K562 (cell line): ENCODE measurements around the gene PSMB4. TPM values are rescaled to one million over a fixed set of nuclear protein-coding genes. Genes with fewer than 3 reads are reported as not detected.

Source experiments
- ATAC-seq: fragments of 200-7000 bp; cut with Tn5 transposase; 3 replicates; pipeline ENCODE4 v1.9.1; 2020; ENCODE audit warnings: moderate library complexity
- BruUV-seq: library from RNA; stranded (reverse); fragments of 400-500 nt; replicated peaks from 2 replicates; lab custom pipeline; 2021; lab: Mats Ljungman, UMichigan
- CTCF ChIA-PET: fragments of 300-600 bp; formaldehyde crosslinking; extraction: SDS; loops from one replicate; lab custom pipeline; 2021; ENCODE audit warnings: low intra/inter-chr PET ratio; lab: Yijun Ruan, JAX
- POLR2A ChIA-PET: fragments of 300-600, 350-650 bp; sonication (Branson Sonifier 250); formaldehyde crosslinking; extraction: SDS; loops from one replicate; lab custom pipeline; 2021; ENCODE audit warnings: antibody characterized with exemption, inconsistent platforms; lab: Yijun Ruan, JAX
- DNase-seq, 4 experiments: peaks; one replicate each; pipeline versions ENCODE4 v3.0.0 to v3.0.0-alpha.2; 2011 to 2018; ENCODE audit warnings: low spot score in 3 of 4, mixed read lengths in 3 of 4; ENCODE audit errors: extremely low read depth in 1 of 4
- FAIRE-seq: peaks from 2 replicates; lab custom pipeline; 2011; peaks lifted over from hg19 to GRCh38; lab: Jason Lieb, UNC
- H2AFZ ChIP-seq: 2 replicates; pipeline ENCODE4 v1.6.0; 2011; ENCODE audit warnings: low read depth, low read length, control low read depth, inconsistent platforms
- H3K27ac ChIP-seq: fragments of 200-600 bp; 3 replicates; pipeline ENCODE4 v1.8.0; 2011; ENCODE audit warnings: low read depth, mild to moderate bottlenecking, control low read depth, inconsistent platforms, low read length, moderate library complexity, mixed read lengths; ENCODE audit errors: extremely low read depth
- H3K27me3 ChIP-seq, 2 experiments: fragments of 300-600 bp in 1 of 2; 2 replicates in 1 of 2; 3 replicates in 1 of 2; pipeline versions ENCODE4 v1.6.0 to v1.8.0; 2011; ENCODE audit warnings: inconsistent platforms in 2 of 2, low read length in 2 of 2, mild to moderate bottlenecking in 1 of 2, mixed read lengths in 1 of 2, moderate library complexity in 1 of 2; ENCODE audit not compliant: control insufficient read depth in 2 of 2, insufficient read depth in 2 of 2
- H3K36me3 ChIP-seq: fragments of 300-600 bp; 3 replicates; pipeline ENCODE4 v1.8.0; 2011; ENCODE audit warnings: mild to moderate bottlenecking, low read length, inconsistent platforms; ENCODE audit not compliant: control insufficient read depth, insufficient read depth
- H3K4me1 ChIP-seq, 2 experiments: fragments of 200-600 bp in 1 of 2; replicated peaks in 1 of 2; 2 replicates in 1 of 2; 3 replicates in 1 of 2; pipeline versions ENCODE4 v1.5.1 to v1.8.0; 2011; ENCODE audit warnings: inconsistent platforms in 2 of 2, low read length in 2 of 2, mild to moderate bottlenecking in 1 of 2, mixed read lengths in 1 of 2, moderate library complexity in 1 of 2; ENCODE audit not compliant: control insufficient read depth in 2 of 2, insufficient read depth in 2 of 2
- H3K4me2 ChIP-seq: 2 replicates; pipeline ENCODE4 v1.6.1; 2011; ENCODE audit warnings: low read length, control low read depth, inconsistent platforms, mixed read lengths; ENCODE audit not compliant: insufficient read depth
- H3K4me3 ChIP-seq: fragments of 200-600 bp; sonication (generic), shearing (Covaris generic); 2 replicates; pipeline ENCODE4 v1.5.1; 2016; ENCODE audit warnings: control low read depth, inconsistent platforms
- H3K79me2 ChIP-seq: fragments of 200-600 bp; 3 replicates; pipeline ENCODE4 v1.8.0; 2011; ENCODE audit warnings: low read length, inconsistent platforms; ENCODE audit not compliant: control insufficient read depth, insufficient read depth
- H3K9ac ChIP-seq, 2 experiments: 2 replicates each; pipeline versions ENCODE4 v1.6.0 to v1.6.1; 2011; ENCODE audit warnings: low read depth in 2 of 2, low read length in 2 of 2, control low read depth in 1 of 2, inconsistent platforms in 1 of 2, mild to moderate bottlenecking in 1 of 2, mixed read lengths in 1 of 2; ENCODE audit not compliant: insufficient read depth in 1 of 2
- H3K9me1 ChIP-seq: one replicate; pipeline ENCODE4 v1.6.0; 2011; ENCODE audit warnings: inconsistent platforms, mild to moderate bottlenecking, low read length, moderate library complexity; ENCODE audit not compliant: control insufficient read depth, insufficient read depth
- H3K9me3 ChIP-seq: replicated peaks from 2 replicates; pipeline ENCODE4 v1.5.1; 2011; ENCODE audit warnings: low read depth, low read length, inconsistent platforms; ENCODE audit not compliant: control insufficient read depth, insufficient read depth
- H4K20me1 ChIP-seq: replicated peaks from 2 replicates; pipeline ENCODE4 v1.6.1; 2011; ENCODE audit warnings: low read length, inconsistent platforms, mixed read lengths; ENCODE audit not compliant: control insufficient read depth, insufficient read depth
- ETV6 ChIP-seq, 3 experiments: fragments of 150-350 bp in 1 of 3; sonication (generic) in 1 of 3; formaldehyde crosslinking in 1 of 3; IDR thresholded peaks; 2 replicates each; pipeline versions ENCODE4 v1.6.1 to v1.8.0; 2014 to 2022; ENCODE audit warnings: borderline replicate concordance in 2 of 3, low read depth in 2 of 3, antibody characterized with exemption in 1 of 3, low read length in 1 of 3, mild to moderate bottlenecking in 1 of 3, missing genetic modification reagents in 1 of 3
- FOXM1 ChIP-seq, 2 experiments: fragments of 450-650 bp in 1 of 2; sonication (generic) in 1 of 2; formaldehyde crosslinking in 1 of 2; IDR thresholded peaks; 2 replicates each; pipeline versions ENCODE4 v1.6.1 to v1.9.0; 2017 to 2022; ENCODE audit warnings: low read depth in 2 of 2, mild to moderate bottlenecking in 2 of 2, missing genetic modification reagents in 1 of 2, moderate library complexity in 1 of 2
- TOE1 ChIP-seq, 2 experiments: fragments of 450-650 bp in 1 of 2; sonication (generic) in 1 of 2; formaldehyde crosslinking in 1 of 2; IDR thresholded peaks; 2 replicates each; pipeline versions ENCODE4 v1.7.1 to v1.8.0; 2016 to 2022; ENCODE audit warnings: borderline replicate concordance in 2 of 2, mild to moderate bottlenecking in 2 of 2, antibody characterized with exemption in 1 of 2, inconsistent platforms in 1 of 2, low read depth in 1 of 2, missing genetic modification reagents in 1 of 2, moderate library complexity in 1 of 2
- ZBTB7A ChIP-seq: IDR thresholded peaks from 2 replicates; pipeline ENCODE4 v1.6.1; 2011; ENCODE audit warnings: low read depth, mild to moderate bottlenecking, low read length, moderate library complexity, borderline replicate concordance; ENCODE audit not compliant: control insufficient read depth
- ZEB2 ChIP-seq: fragments of 450-650 bp; IDR thresholded peaks from 2 replicates; pipeline ENCODE4 v1.6.1; 2016
- ZNF324 ChIP-seq: fragments of 250-450 bp; sonication (Bioruptor Pico); IDR thresholded peaks from 2 replicates; pipeline ENCODE4 v1.4.0; 2020; ENCODE audit warnings: mild to moderate bottlenecking
- ZNF586 ChIP-seq: fragments of 450-650 bp; formaldehyde crosslinking; conservative IDR thresholded peaks from 2 replicates; pipeline ENCODE4 v1.4.0; 2020; ENCODE audit warnings: mild to moderate bottlenecking, moderate library complexity
- ZNF668 ChIP-seq: fragments of 250-450 bp; sonication (Bioruptor Pico); IDR thresholded peaks from 2 replicates; pipeline ENCODE4 v1.8.0; 2022; ENCODE audit warnings: mild to moderate bottlenecking, inconsistent platforms
- WGBS: fragments of 100-300 bp; shearing (Covaris generic); methylation state at CpG from one replicate; pipeline ENCODE4 v1.1.6; 2016; ENCODE audit warnings: low coverage, mixed read lengths; ENCODE audit not compliant: insufficient coverage; ENCODE audit errors: missing lambda C conversion rate; 5-methylcytosine and 5-hydroxymethylcytosine counted together
- in situ Hi-C: fragments of 300-500 bp; cut with MboI; formaldehyde crosslinking; loops from 4 replicates; pipeline ENCODE4 v1.15.0; 2018; ENCODE audit warnings: inconsistent platforms, mixed read lengths
- intact Hi-C: fragments of 100-400 bp; cut with micrococcal nuclease; formaldehyde crosslinking; loops from 2 replicates; pipeline ENCODE4 v1.14.2; 2022
- polyA plus RNA-seq, 8 experiments: library from polyadenylated mRNA; depleted of rRNA in 4 of 8; stranded (reverse) in 5 of 8; unstranded in 3 of 8; fragments of >200 nt; fragmentation: Nextera tagmentation in 2 of 8; fragmentation: Illumina TruSeq in 1 of 8; extraction: Ambion mirVana in 2 of 8; extraction: Trizol in 1 of 8; gene quantifications; 2 replicates each; pipeline versions ENCODE4 v1.2.1 to v1.2.3, GENCODE V29; 2011 to 2014; ENCODE audit warnings: inconsistent platforms in 1 of 8, missing spikeins in 1 of 8
- total RNA-seq, 7 experiments: library from RNA; depleted of rRNA in 6 of 7; stranded (reverse); fragments of >200 nt in 6 of 7; fragmentation: Illumina TruSeq in 2 of 7; extraction: Trizol in 2 of 7; gene quantifications; 2 replicates each; pipeline versions ENCODE4 v1.2.1 to v1.2.3, GENCODE V29; 2011 to 2021; ENCODE audit warnings: low replicate concordance in 1 of 7
- TF ChIP-seq, protein P1 (sequence below): fragments of 450-650 bp; IDR thresholded peaks from 2 replicates; pipeline ENCODE4 v1.6.1; 2016; ENCODE audit warnings: low read depth
- TF ChIP-seq, protein P2 (sequence below): sonication (generic); formaldehyde crosslinking; IDR thresholded peaks from 2 replicates; pipeline ENCODE4 v1.8.1; 2023; ENCODE audit warnings: mild to moderate bottlenecking, missing genetic modification reagents

The PSMB4 gene
- total and polyA plus RNA-seq, 9 of the 15 experiments (the other 6 are each of a cell fraction or from before 2014, with no cell fraction given), result 397 to 674 (median 475) TPM

DNA sequence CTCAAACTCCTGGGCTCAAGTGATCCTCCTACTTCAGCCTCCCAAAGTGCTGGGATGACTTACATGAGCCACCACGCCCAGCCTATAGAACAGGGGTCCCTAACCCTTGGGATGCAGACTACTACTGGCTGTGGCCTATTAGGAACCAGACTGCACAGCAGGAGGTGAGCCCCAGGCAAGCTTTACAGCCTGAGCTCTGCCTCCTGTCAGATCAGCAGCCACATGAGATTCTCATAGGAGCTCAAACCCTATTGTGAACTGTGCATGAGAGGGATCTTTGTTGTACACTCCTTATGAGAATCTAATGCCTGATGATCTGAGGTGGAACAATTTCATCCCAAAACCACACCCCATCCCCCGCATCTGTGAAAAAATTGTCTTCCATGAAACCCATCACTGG lies 13.4 kb upstream of the PSMB4 start:
- H3K9ac ChIP-seq, result no peak overlapping the region
- H3K4me3 ChIP-seq, result no peak overlapping the region
- intact Hi-C loops (loop anchor here (10.0 kb wide), 1 partner anchor 191 kb away; the partner anchor contains the start of genes PIP5K1A and VPS72), in situ Hi-C loops (no loop called here)
- no peaks in the 10 kb centered on the region for H3K36me3 ChIP-seq
- H3K4me1 ChIP-seq, result peaks cover 14 to 21% of the 10 kb centered on the region in 2 experiments; a peak in 4 of 5 replicates
- ChIA-PET CTCF (no interaction called here), POLR2A (interaction anchor here (1.4 kb wide), 1 partner anchor 17 kb away, joined by 5 read pairs; no protein-coding TSS in a partner anchor)
- 95% methylated on average over 2 of the region's 2 CpGs for WGBS
- ATAC-seq, result no peak
- no peaks in the 10 kb centered on the region for H3K27me3 ChIP-seq
- no peaks in the 10 kb centered on the region for H3K9me1 ChIP-seq
- H3K4me2 ChIP-seq, result no peak overlapping the region
- no TSS peak for BruUV-seq
- H4K20me1 ChIP-seq, result no peaks in the 10 kb centered on the region
- no peak for DNase-seq
- H3K9me3 ChIP-seq, result no peaks in the 10 kb centered on the region; the same call in 1 of the 2 replicates
- no peak overlapping the region for H3K27ac ChIP-seq
- H3K79me2 ChIP-seq, result no peaks in the 10 kb centered on the region
- FAIRE-seq, result no peak
- H2AFZ ChIP-seq, result no peak overlapping the region
- TF ChIP-seq ZNF668 (no peak), ZNF586 (CRISPR knock-in tag) (no peak), FOXM1 (IDR thresholded peaks at IDR 0.05; ENCODE audit: low read depth) (no peak), FOXM1 (CRISPR knock-in tag; IDR thresholded peaks at IDR 0.05; ENCODE audit: low read depth) (no peak), ZEB2 (no peak), ZBTB7A (no peak), TOE1 (IDR thresholded peaks at IDR 0.05; ENCODE audit: borderline replicate concordance) (no peak), TOE1 (CRISPR knock-in tag; IDR thresholded peaks at IDR 0.05; ENCODE audit: borderline replicate concordance, low read depth) (no peak), ETV6 (IDR thresholded peaks at IDR 0.05; ENCODE audit: borderline replicate concordance in 1 of 2, low read depth in 2 of 2, low read length in 1 of 2) (no peak), ETV6 (CRISPR knock-in tag; IDR thresholded peaks at IDR 0.05; ENCODE audit: borderline replicate concordance) (no peak), ZNF324 (CRISPR knock-in tag) (no peak)
- TF ChIP-seq, protein P1, sequence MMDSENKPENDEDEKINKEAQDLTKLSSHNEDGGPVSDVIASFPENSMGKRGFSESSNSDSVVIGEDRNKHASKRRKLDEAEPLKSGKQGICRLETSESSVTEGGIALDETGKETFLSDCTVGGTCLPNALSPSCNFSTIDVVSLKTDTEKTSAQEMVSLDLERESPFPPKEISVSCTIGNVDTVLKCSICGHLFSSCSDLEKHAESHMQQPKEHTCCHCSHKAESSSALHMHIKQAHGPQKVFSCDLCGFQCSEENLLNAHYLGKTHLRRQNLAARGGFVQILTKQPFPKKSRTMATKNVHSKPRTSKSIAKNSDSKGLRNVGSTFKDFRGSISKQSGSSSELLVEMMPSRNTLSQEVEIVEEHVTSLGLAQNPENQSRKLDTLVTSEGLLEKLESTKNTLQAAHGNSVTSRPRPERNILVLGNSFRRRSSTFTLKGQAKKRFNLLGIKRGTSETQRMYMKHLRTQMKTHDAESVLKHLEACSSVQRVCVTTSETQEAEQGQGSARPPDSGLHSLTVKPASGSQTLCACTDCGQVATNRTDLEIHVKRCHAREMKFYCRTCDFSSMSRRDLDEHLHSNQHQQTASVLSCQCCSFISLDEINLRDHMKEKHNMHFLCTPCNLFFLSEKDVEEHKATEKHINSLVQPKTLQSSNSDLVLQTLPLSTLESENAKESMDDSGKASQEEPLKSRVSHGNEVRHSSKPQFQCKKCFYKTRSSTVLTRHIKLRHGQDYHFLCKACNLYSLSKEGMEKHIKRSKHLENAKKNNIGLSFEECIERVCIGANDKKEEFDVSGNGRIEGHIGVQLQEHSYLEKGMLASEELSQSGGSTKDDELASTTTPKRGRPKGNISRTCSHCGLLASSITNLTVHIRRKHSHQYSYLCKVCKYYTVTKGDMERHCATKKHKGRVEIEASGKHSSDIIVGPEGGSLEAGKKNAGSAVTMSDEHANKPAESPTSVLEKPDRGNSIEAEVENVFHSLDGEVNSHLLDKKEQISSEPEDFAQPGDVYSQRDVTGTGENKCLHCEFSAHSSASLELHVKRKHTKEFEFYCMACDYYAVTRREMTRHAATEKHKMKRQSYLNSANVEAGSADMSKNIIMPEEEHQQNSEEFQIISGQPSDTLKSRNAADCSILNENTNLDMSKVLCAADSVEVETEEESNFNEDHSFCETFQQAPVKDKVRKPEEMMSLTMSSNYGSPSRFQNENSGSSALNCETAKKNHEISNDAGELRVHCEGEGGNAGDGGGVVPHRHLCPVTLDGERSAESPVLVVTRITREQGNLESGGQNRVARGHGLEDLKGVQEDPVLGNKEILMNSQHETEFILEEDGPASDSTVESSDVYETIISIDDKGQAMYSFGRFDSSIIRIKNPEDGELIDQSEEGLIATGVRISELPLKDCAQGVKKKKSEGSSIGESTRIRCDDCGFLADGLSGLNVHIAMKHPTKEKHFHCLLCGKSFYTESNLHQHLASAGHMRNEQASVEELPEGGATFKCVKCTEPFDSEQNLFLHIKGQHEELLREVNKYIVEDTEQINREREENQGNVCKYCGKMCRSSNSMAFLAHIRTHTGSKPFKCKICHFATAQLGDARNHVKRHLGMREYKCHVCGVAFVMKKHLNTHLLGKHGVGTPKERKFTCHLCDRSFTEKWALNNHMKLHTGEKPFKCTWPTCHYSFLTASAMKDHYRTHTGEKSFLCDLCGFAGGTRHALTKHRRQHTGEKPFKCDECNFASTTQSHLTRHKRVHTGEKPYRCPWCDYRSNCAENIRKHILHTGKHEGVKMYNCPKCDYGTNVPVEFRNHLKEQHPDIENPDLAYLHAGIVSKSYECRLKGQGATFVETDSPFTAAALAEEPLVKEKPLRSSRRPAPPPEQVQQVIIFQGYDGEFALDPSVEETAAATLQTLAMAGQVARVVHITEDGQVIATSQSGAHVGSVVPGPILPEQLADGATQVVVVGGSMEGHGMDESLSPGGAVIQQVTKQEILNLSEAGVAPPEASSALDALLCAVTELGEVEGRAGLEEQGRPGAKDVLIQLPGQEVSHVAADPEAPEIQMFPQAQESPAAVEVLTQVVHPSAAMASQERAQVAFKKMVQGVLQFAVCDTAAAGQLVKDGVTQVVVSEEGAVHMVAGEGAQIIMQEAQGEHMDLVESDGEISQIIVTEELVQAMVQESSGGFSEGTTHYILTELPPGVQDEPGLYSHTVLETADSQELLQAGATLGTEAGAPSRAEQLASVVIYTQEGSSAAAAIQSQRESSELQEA, result no peak
- TF ChIP-seq, protein P2, sequence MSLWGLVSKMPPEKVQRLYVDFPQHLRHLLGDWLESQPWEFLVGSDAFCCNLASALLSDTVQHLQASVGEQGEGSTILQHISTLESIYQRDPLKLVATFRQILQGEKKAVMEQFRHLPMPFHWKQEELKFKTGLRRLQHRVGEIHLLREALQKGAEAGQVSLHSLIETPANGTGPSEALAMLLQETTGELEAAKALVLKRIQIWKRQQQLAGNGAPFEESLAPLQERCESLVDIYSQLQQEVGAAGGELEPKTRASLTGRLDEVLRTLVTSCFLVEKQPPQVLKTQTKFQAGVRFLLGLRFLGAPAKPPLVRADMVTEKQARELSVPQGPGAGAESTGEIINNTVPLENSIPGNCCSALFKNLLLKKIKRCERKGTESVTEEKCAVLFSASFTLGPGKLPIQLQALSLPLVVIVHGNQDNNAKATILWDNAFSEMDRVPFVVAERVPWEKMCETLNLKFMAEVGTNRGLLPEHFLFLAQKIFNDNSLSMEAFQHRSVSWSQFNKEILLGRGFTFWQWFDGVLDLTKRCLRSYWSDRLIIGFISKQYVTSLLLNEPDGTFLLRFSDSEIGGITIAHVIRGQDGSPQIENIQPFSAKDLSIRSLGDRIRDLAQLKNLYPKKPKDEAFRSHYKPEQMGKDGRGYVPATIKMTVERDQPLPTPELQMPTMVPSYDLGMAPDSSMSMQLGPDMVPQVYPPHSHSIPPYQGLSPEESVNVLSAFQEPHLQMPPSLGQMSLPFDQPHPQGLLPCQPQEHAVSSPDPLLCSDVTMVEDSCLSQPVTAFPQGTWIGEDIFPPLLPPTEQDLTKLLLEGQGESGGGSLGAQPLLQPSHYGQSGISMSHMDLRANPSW (CRISPR knock-in tag), result no peak
